HL-60/S4 treated with phorbol 12-myristate 13-acetate at 8.2 ng/mL for 4 days and 3 days (cell line): ENCODE results near the gene DCAF11.

ENCODE experiments used
- in situ Hi-C: fragments of 300-500 bp; cut with MboI; formaldehyde crosslinking; loops from 2 replicates; pipeline ENCODE4 v1.15.0; 2022; ENCODE audit warnings: low sequenced_read_pairs

Gene DCAF11

DNA sequence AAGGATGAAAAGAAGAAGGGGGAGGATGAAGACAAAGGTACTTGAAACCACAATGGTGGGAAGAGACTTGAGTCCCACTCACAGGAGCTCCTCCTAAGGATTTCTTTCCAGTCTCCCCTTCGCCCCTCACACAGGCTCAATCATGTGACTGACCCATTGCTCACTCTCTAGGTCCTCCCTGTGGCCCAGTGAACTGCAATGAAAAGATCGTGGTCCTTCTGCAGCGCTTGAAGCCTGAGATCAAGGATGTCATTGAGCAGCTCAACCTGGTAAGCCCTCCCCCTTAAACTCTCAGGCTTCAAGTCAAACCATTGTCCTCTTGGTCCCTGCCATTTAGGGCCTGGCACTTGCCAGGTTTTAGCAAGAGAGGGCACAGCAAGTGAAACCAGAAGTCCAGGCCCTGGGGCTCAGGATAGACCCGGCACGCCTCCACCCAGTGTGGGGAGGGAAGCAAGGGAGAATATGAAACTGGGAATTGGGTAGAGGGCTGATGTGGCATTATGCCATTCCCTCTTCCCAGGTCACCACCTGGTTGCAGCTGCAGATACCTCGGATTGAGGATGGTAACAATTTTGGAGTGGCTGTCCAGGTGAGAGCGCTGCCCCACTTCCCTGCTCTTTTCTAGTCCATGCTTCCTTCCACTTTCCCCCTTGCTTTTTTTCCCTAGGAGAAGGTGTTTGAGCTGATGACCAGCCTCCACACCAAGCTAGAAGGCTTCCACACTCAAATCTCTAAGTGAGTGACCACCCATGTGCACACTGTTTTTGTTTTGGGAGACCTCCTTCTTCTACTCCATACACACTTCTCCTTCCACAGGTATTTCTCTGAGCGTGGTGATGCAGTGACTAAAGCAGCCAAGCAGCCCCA is 23.2 kb downstream of the DCAF11 start:
- in situ Hi-C loops = no loop called here

DNA sequence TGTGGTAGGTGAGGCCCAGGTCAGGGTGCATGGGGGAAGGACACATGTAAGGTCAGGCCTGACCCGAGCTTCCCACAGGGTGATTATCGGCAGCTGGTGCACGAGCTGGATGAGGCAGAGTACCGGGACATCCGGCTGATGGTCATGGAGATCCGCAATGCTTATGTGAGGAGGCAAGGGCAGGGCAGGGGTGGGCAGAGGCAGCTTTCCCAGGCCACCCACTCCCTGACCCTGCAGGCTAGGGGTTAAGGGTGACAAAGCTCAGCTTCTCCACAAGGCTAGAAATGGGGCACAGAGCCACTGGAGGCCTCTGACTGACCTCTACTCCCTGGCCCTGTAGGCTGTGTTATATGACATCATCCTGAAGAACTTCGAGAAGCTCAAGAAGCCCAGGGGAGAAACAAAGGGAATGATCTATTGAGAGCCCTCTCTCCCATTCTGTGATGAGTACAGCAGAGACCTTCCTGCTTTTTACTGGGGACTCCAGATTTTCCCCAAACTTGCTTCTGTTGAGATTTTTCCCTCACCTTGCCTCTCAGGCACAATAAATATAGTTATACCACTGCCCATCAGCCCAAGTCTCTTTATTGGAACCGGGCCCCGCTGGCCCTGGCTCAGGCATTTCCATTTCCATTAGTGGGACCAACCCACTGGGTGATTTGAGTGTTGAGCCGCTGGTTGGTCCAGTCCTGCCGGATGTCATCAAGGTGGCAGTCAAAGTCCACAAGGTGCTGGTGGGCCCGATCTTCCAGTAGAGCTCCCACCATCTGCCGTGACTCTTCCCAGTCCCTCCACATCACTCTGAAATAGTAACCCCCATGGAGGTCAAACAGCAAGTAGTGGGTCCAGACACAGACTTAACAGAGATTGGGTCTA is 24.1 kb downstream of the DCAF11 start:
- in situ Hi-C loops = no loop called here

DNA sequence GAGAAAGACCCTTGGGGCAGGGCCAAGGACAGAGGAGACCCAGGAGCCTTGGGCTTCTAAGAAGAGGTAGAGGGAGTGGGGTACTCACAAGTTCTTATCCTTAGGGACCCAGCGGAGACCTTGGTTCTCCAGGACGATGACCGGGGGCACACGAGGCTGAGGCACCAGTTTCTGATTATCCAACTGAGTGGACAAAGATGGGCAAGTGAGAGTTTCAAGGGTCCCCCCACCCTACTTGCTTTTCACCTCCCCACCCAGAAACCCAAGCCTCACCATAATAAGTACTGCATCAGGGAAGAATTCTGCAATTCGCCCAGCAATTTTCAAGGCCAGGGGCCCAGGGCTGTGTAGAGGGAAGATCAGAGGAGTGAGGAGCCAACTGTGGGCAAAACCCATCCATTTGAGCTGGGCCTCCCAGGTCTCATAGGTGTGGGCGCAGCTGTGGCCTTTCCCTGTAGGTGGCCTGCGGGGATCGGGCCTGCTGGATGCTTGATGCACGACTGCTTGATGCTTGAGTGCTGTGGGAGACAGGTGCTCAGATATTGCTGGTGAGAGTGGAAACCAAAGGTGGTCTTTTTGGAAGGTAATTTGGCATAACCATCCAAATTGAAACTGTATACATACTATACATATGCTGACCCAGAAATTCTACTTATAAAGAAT is 24.8 kb downstream of the DCAF11 start:
- in situ Hi-C loops = no loop called here

DNA sequence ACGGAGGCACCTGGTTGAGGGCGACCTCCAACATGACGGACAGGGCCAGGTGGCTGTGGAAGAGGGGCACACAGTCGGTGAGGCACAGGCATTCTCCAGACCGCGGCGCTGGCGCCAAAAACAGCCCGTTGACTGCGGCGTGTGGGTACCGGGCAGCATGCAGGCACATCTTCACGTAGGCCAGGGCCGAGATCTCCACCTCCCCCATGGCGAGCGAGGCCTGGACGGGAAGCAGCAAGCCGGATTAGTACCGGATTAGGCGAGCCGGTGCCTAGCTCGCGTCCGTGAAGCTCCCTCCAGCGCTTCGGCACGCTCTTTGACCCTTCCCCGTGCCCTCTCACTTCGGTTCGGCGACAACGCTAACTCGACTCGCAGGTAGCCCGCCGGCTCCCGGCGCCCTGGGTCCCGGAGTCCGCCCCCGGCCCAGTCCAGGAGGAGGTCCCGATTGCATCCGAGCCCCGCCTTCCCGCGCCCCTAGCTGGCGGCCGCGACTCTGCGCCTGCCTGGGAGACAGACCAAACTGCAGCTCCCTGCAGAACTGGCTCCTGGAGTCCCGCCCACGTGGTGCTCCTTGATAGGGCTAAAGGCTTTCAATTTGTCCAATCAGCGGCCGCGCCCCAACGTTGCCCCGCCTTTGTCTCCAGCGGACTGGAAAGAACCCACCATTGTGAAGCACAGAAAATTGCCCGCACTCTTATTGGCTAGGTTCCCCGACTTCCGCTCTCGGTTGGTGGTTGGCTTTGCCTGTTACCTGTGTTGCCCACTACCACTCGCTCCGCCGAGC is 26.7 kb downstream of the DCAF11 start, which contains the start of gene EMC9:
Gene EMC9 (minus strand): TSS at position 495 of the 784 bp plus-strand sequence. CDS start 287 bp downstream, at position 208.
- in situ Hi-C loops = no loop called here

DNA sequence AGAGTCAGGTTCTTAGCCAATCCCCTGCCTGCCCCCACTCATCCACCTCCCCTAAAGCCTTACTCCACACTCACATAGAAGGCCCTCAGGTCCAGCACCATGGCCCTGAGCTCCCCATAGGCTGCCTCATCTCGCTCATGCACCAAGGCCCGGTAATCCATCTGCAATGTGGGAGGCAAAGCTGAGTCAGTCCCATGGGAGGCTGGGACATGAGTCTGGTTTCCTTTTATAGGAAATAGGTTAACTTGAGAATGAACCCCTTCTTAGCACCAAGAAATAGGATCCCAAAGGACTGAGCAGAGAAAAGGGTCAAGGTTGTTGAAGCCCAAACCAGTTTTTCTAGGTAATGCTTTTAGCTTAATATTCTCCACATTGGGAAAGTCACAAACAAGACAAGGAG is 28.9 kb downstream of the DCAF11 start:
- in situ Hi-C loops = no loop called here

DNA sequence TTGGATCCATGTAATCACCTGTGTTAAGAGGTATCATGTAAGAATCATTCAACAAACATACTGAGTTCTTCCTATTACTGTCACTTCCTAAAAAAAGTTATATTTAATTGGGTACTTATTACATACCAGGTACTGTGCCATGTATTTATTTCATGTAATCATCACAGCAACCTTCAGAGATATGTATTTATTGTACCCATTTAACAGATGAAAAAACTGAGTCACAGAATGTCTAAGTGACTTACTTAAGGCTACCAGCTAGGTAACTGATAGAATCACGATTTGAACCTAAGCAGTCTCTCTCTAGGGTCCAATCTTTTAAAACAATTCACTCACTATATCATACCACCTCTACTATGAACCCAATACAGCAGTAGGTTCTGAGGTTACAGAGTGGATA is 29.9 kb downstream of the DCAF11 start:
- in situ Hi-C loops = no loop called here

DNA sequence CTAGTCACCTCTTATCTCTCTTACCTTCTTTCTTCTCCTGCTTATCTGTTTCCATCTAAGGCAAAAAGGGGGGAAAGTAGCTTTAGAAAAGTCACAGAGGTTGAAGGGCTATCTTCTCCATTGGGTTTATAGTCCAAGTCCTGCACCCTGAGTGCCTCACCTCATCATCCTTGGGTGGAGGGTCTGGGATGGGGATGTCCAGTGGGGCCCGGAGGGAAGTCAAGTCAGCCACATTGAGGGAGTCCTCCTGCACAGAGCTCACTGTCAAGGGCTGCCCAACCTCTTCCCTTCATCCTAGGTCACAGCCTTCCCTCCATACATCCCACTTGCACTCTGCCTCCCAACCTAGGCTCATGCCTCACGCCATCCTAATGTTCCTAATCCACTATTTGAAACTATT is 30.6 kb downstream of the DCAF11 start:
- in situ Hi-C loops = no loop called here

DNA sequence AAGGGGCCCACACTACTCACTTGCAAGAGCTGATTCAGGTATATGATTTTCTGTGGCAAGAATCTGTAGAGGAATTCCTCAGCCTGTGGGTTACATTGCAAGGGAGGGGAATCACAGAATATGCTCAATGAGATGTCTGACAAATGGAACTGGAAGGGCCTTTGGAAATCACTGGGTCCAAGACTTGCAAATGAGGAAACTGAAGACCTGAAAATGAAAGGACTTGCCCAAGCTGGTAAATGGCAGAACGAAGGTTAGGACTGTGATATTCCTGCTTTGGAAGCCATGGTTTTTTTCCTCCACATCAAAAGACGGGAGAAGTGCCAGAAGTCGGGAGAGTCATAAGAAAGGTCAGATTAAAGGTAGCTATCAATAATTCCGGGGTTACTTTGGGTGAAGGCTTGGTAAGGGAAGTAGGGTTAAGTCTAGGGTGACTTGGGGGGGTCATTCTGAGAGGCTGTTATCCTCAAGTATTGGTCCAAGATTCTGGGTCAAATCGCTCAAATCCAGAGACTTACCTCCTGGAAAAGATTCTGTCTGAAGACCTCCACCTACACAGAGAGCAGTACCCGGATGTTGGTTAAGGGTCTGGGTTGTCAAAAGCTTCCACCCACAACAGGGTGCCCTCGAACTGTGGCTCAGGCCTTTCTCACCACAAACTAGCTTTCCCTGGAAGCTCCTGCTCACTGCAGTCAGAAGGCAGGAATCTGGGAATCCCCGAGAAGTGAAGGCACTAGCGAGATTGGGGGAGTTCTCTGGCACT is 31.3 kb downstream of the DCAF11 start:
- in situ Hi-C loops = no loop called here

DNA sequence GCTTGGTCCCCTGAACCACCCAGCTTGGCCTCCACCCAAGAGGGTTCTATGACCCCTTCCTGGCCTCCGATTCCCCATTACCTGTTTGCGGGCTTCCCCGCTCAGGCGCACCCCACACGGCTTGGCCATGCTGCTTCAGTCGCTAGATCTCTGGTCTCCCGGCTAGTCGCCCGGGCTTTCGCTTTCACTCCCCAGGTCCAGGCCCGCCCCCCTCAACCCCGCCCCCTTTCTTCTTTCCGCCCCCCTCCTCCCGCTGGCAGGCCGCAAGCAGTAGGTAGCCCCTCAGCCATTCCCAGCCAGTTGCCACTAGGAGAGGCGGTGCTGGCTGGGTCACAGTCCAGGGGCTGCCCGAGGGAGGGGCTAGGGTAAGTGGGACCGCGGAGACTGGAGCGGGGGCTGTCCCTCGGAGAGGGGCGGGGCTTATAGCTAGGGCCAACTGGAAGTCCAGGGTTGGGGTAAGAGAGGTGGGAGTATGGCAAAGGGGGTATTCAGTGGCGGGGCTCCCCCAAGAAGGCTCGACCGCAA is 31.9 kb downstream of the DCAF11 start, which contains the start of gene PSME2:
Gene PSME2 (minus strand): TSS at position 158 of the 525 bp plus-strand sequence. CDS start 29 bp downstream, at position 129.
- in situ Hi-C loops = no loop called here

DNA sequence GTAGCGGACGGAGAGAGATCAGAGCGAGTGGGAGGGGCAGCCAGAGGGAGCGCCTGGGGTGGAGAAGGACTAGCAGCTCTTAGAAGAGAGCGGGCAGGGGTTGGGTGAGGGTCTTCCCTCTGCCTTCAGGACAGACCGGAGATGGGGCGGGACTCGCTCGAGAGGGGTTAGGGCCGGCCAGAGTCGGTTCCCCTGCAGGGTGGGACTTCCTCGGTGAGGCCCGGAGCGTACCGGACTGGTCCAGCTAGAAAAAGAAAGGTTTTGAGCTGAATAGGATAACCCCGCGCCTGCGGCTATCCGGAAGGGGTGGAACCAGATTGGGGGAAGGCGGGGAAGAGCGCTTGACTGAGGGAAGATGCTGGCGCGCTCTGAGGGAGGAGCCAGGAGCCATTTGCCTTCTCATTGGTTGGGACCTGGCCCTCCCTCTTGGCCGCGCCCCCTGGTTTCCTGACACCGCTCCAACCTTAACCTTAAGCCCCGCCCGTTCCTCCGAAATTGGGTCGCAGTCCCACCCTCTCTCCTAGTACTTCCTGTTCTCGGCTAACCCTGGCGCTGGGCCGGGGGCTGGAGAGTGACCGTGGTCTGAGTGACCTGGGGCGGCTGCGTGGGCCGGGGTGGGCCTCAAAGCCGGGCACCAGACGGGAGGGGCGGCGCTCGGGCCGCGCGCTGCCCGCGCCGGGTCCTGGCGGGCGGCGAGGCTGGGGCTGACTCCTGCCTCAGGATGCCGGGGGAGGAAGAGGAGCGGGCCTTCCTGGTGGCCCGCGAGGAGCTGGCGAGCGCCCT is 32.6 kb downstream of the DCAF11 start, which contains the start of gene RNF31:
Gene RNF31 (plus strand): TSS at position 521 of the 783 bp plus-strand sequence. CDS start 201 bp downstream, at position 722.
- in situ Hi-C loops = no loop called here

DNA sequence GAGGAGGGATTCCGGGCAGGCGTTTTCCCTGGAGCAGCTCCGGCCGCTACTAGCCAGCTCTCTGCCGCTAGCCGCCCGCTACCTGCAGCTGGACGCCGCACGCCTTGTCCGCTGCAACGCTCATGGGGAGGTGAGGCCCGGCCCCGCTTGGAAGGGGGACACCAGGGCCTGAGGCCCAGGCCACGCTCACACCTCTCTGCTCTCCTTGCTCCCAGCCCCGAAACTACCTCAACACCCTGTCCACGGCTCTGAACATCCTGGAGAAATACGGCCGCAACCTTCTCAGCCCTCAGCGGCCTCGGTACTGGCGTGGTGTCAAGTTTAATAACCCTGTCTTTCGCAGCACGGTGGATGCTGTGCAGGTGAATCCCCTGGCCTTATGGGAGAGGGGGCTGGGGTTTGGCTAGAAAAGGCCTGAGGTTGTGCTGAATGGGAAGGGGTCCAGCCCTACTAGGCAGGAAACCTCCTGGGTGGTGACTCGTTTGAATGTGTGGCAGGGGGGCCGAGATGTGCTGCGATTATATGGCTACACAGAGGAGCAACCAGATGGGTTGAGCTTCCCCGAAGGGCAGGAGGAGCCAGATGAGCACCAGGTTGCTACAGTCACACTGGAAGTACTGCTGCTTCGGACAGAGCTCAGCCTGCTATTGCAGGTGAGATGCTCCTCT is 33.3 kb downstream of the DCAF11 start:
- in situ Hi-C loops = no loop called here

DNA sequence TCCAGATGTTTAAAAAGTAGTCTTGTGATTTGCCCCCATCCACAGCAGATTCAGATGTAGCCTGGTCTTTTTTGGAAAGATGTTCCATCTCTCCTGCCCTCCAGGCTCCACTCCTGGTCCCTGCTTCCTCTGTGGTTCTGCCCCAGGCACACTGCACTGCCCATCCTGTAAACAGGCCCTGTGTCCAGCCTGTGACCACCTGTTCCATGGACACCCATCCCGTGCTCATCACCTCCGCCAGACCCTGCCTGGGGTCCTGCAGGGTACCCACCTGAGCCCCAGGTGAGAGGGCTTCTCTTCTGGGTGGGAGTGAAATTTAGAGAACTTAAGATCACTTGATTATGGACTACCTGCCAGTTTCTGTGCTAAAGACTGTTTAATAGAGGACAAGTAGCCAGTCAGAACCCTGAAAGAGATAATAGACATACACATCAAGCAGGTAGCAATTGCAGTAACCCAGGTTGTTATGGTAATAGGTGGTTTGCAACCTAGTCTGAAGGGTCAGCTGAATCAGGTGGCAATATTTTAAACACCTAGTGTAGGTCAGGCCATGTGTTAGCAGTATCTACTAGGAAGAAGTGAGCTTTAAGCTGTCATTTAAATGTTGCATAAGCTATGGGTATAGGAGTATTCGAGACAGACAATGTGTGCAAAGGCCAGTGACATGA is 34.9 kb downstream of the DCAF11 start:
- in situ Hi-C loops = no loop called here

DNA sequence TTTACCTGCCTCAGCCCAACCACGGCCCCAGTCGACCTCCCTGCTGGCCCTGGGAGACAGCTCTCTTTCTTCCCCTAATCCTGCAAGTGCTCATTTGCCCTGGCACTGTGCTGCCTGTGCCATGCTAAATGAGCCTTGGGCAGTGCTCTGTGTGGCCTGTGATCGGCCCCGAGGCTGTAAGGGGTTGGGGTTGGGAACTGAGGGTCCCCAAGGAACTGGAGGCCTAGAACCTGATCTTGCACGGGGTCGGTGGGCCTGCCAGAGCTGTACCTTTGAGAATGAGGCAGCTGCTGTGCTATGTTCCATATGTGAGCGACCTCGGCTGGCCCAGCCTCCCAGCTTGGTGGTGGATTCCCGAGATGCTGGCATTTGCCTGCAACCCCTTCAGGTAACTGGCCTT is 35.5 kb downstream of the DCAF11 start:
- in situ Hi-C loops = no loop called here

DNA sequence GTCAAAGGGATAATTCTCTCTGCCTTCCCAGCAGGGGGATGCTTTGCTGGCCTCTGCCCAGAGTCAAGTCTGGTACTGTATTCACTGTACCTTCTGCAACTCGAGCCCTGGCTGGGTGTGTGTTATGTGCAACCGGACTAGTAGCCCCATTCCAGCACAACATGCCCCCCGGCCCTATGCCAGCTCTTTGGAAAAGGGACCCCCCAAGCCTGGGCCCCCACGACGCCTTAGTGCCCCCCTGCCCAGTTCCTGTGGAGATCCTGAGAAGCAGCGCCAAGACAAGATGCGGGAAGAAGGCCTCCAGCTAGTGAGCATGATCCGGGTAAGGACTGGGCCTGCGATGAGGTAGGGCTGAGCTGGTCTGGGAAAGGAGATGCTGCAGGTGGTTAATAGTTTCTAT is 36.0 kb downstream of the DCAF11 start:
- in situ Hi-C loops = no loop called here

DNA sequence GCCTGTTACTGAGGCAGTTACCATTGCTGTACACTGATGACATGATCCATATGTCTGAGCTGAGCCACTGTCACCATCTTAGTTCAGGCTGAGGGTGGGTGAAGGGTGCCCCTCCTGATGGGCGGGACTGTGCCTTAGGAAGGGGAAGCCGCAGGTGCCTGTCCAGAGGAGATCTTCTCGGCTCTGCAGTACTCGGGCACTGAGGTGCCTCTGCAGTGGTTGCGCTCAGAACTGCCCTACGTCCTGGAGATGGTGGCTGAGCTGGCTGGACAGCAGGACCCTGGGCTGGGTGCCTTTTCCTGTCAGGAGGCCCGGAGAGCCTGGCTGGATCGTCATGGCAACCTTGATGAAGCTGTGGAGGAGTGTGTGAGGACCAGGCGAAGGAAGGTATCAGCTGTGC is 36.4 kb downstream of the DCAF11 start:
- in situ Hi-C loops = no loop called here

DNA sequence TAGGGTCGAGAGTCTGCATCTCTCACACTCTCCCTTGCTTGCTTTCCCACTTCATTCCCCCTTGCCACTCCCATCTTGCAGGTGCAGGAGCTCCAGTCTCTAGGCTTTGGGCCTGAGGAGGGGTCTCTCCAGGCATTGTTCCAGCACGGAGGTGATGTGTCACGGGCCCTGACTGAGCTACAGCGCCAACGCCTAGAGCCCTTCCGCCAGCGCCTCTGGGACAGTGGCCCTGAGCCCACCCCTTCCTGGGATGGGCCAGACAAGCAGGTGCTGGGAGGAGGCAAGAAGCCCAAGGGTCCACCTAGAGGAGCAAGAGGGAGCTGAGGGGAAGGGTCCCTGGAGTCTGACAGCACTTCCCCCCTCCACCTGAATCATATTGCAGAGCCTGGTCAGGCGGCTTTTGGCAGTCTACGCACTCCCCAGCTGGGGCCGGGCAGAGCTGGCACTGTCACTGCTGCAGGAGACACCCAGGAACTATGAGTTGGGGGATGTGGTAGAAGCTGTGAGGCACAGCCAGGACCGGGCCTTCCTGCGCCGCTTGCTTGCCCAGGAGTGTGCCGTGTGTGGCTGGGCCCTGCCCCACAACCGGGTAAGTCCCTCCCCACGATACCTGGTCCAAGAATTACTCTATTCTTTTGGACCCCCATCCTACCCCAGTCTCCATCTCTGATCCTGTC is 37.0 kb downstream of the DCAF11 start:
- in situ Hi-C loops = no loop called here

DNA sequence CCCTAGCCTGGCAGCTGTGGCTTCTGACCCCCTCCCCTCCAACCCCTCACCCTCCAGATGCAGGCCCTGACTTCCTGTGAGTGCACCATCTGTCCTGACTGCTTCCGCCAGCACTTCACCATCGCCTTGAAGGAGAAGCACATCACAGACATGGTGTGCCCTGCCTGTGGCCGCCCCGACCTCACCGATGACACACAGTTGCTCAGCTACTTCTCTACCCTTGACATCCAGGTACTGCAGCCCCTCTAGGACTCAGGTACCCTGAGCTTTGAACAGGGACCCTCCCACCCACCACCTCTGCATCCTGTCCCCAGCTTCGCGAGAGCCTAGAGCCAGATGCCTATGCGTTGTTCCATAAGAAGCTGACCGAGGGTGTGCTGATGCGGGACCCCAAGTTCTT is 40.5 kb downstream of the DCAF11 start:
- in situ Hi-C loops = no loop called here
